Ascending aorta (tissue), 2 donors: ENCODE measurements around the gene CNBD2. TPM values are rescaled to one million over a fixed set of nuclear protein-coding genes. Genes with fewer than 3 reads are reported as not detected.
"Not testable (repeated sequence)": the region's sequence is repeated elsewhere in the genome, so short reads cannot be mapped to it uniquely, and the experiment has no call there.

ENCODE experiments used
- DNase-seq, 2 donors: peaks; one replicate each; pipeline ENCODE4 v3.0.0-alpha.2; 2019; ENCODE audit warnings: low spot score in 2 of 2
- H3K27ac ChIP-seq, 2 donors: fragments of 200-600 bp; sonication (generic); one replicate each; pipeline ENCODE4 v1.5.1; 2016 to 2017; ENCODE audit warnings: mild to moderate bottlenecking in 1 of 2
- H3K27me3 ChIP-seq: fragments of 200-600 bp; sonication (generic); one replicate; pipeline ENCODE4 v1.5.1; 2017
- H3K36me3 ChIP-seq, 2 donors: fragments of 200-600 bp; sonication (generic); one replicate each; pipeline ENCODE4 v1.5.1; 2016
- H3K4me1 ChIP-seq, 2 donors: fragments of 200-600 bp; sonication (generic); one replicate each; pipeline ENCODE4 v1.5.1; 2016 to 2017; ENCODE audit warnings: mild to moderate bottlenecking in 1 of 2
- H3K4me3 ChIP-seq, 2 donors: fragments of 200-600 bp; sonication (generic); one replicate each; pipeline ENCODE4 v1.5.1; 2016 to 2017; ENCODE audit warnings: mild to moderate bottlenecking in 1 of 2
- H3K9me3 ChIP-seq, 2 donors: fragments of 200-600 bp; sonication (generic); one replicate each; pipeline ENCODE4 v1.5.1; 2016
- CTCF ChIP-seq, 3 experiments: fragments of 200-600 bp in 2 of 3; fragments of 450-650 bp in 1 of 3; sonication (generic) in 2 of 3; IDR thresholded peaks; one replicate each; pipeline ENCODE4 v1.5.1; 2016 to 2019; ENCODE audit warnings: antibody characterized with exemption in 3 of 3, mild to moderate bottlenecking in 1 of 3, moderate library complexity in 1 of 3
- intact Hi-C: fragments of 100-400 bp; cut with DNase I; formaldehyde crosslinking; loops from one replicate; pipeline ENCODE4 v1.15.1; 2023
- total RNA-seq: library from RNA; depleted of rRNA; stranded (reverse); fragments of >200 nt; gene quantifications from one replicate; pipeline ENCODE4 v1.1.0, GENCODE V29; 2016

Gene CNBD2
- total RNA-seq, 1 donor from 2014 or later: not detected

DNA sequence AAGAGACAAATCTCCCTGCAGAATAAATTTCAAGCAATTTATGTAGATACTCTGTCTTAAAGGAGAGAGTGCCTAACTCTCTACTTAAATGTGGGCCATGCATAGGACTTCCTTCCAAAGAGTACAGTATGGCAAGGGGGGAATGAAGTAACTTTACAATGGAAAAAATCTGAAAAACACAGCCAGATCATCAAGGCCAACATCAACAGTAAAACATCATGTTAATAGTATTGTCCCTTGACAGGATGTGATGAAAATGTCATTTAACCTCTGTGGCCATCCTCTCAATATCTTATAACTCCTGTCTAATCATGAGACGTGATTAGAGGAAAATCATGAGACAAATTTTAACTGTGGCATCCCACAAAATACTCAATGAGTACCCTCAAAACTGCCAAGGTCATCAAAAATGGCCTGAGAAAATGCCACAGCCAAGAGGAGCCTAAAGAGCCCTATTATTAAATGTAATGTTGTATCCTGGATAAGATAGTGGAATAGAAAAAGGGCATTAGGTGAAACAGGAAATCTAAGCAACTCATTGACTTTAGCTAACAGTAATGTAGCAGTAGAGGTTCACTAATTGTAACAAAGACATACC is 47.5 kb downstream of the CNBD2 start:
- TF ChIP-seq CTCF (IDR thresholded peaks at IDR 0.05): no peak
- Histone ChIP-seq H3K9me3 (no peaks in the 10 kb centered on the region), H3K4me1 (peaks cover 0 to 13% of the 10 kb centered on the region in 2 donors), H3K36me3 (no peaks in the 10 kb centered on the region), H3K27ac (no peak overlapping the region), H3K4me3 (no peak overlapping the region), H3K27me3 (no peaks in the 10 kb centered on the region)
- intact Hi-C loops: no loop called here
- no peak for DNase-seq

GRCh38 chr20:36017048-36017951 is 48.9 kb downstream of the CNBD2 start:
- peak in 1 of 2 donors; percentile 66 for DNase-seq
- H3K9me3 ChIP-seq: no peaks in the 10 kb centered on the region
- no peaks in the 10 kb centered on the region for H3K27me3 ChIP-seq
- intact Hi-C loops: no loop called here
- peaks cover 0 to 13% of the 10 kb centered on the region in 2 donors for H3K4me1 ChIP-seq
- no peaks in the 10 kb centered on the region for H3K36me3 ChIP-seq
- H3K4me3 ChIP-seq: no peak overlapping the region
- TF ChIP-seq CTCF (IDR thresholded peaks at IDR 0.05): no peak
- H3K27ac ChIP-seq: peak overlapping the region in 1 of 2 donors; percentile 9

DNA sequence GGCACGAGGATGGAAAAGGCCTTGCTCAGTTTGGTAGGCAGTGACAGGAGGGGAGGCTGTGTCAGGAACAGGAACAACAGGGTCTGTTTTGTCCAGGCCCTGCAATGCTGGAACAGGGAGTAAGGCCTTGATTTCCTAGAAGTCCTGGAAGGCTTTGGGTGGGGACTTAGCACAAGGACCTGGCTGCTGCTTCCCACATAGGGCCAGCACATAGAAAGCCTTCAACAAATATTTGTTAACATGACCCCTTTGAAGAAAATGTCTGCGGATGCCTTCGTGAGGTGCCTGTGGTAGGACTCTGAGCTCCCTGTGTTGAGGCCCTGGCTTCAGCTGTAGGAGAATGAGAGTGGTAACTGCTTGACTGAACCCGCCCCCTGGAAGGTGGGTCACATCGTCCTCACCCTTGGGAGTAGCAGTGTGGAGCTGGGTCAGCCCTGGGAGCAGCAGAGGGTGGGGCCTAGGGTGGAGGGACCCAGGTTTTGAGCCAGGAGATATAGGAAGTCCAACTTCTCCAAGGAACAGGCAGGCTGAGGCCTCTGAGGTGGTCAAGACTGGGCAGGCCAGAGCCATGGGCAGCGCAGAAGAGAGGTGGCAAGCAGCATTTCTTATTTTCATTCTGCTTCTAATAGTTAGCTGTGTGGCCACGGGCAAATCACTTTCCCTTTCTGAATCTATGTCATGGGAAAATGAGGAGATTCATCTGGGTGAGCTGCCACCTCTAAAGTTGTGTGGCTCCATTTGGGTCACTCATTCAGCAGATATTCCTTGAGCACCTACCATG is 50.0 kb downstream of the CNBD2 start:
- no peak for TF ChIP-seq CTCF (IDR thresholded peaks at IDR 0.05)
- peak in 1 of 2 donors; percentile 58 for DNase-seq

GRCh38 chr20:36026131-36026530 is 57.7 kb downstream of the CNBD2 start:
- DNase-seq, H3K27me3 ChIP-seq, H3K9me3 ChIP-seq, H3K36me3 ChIP-seq, H3K27ac ChIP-seq, intact Hi-C loops, H3K4me3 ChIP-seq, H3K4me1 ChIP-seq: not testable (repeated sequence)

More for the DNA sequence above, 50.0 kb downstream of the CNBD2 start:
- Histone ChIP-seq H3K4me1 (peaks cover 0 to 13% of the 10 kb centered on the region in 2 donors), H3K4me3 (no peak overlapping the region), H3K9me3 (no peaks in the 10 kb centered on the region), H3K36me3 (no peaks in the 10 kb centered on the region), H3K27ac (peak overlapping the region in 1 of 2 donors; percentile 9), H3K27me3 (no peaks in the 10 kb centered on the region)
- intact Hi-C loops: no loop called here

DNA sequence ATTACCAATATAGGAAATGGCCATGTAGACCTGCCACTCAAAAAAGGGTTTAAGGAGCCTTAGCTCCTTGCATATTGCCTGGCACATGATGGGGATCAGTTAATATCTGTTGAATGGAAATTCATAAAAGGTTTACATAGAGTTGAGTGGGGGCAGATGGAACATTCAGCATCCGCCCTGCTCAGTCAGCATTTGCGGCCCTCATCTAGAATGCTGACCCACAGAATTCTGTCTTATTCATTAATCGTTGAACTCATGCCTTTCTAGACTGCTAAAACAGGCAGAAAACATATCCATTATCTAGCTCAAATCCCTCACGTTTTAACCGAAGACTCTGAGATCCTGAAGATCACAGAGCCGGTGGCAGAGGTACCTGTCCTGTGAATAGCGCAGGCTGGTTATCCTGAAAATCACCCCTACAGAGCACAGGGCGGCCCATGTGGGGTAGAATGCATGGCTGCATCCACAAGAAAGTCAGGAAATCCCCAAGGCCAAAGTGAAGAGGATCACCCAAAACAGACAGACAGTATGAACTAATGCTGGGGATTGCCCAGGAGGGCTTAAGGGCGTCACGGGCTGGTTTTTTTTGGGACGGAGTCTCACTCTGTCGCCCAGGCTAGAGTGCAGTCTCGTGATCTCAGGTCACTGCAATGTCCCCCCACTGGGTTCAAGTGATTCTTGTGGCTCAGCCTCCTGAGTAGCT is 59.9 kb downstream of the CNBD2 start:
- H3K9me3 ChIP-seq: no peaks in the 10 kb centered on the region
- no peak overlapping the region for H3K4me3 ChIP-seq
- H3K36me3 ChIP-seq: no peaks in the 10 kb centered on the region
- no peaks in the 10 kb centered on the region for H3K27me3 ChIP-seq
- H3K4me1 ChIP-seq: no peaks in the 10 kb centered on the region
- H3K27ac ChIP-seq: no peak overlapping the region
- TF ChIP-seq CTCF (IDR thresholded peaks at IDR 0.05): no peak
- no peak for DNase-seq
- intact Hi-C loops: no loop called here
